Skeletal muscle cell (primary cell): ENCODE data around the gene LIX1L.
"Not testable (repeated sequence)": the region's sequence is repeated elsewhere in the genome, so short reads cannot be mapped to it uniquely, and the experiment has no call there.

Source experiments
- DNase-seq: peaks from one replicate; pipeline ENCODE4 v3.0.0-alpha.2; 2010; ENCODE audit warnings: low read depth
- H3K4me3 ChIP-seq: 2 replicates; pipeline ENCODE4 v1.5.1; 2011; ENCODE audit warnings: low read depth, mild to moderate bottlenecking, control low read depth, low read length, moderate library complexity

The LIX1L gene

GRCh38 chr1:145947551-145947950, 10.3 kb downstream of the LIX1L start:
- H3K4me3 ChIP-seq = no peak overlapping the region
- no peak for DNase-seq

- no peak overlapping the region for H3K4me3 ChIP-seq
- DNase-seq = no peak
Measured at GRCh38 chr1:145946477-145946986, 11.3 kb downstream of the LIX1L start.

GRCh38 chr1:145944532-145944931, 13.3 kb downstream of the LIX1L start:
- no peak for DNase-seq
- H3K4me3 ChIP-seq = no peak overlapping the region

- H3K4me3 ChIP-seq = no peak overlapping the region
- no peak for DNase-seq
Measured at GRCh38 chr1:145942871-145943270, 14.9 kb downstream of the LIX1L start.

- H3K4me3 ChIP-seq = no peak overlapping the region
- no peak for DNase-seq
Measured at GRCh38 chr1:145942405-145942804, 15.4 kb downstream of the LIX1L start.

DNA sequence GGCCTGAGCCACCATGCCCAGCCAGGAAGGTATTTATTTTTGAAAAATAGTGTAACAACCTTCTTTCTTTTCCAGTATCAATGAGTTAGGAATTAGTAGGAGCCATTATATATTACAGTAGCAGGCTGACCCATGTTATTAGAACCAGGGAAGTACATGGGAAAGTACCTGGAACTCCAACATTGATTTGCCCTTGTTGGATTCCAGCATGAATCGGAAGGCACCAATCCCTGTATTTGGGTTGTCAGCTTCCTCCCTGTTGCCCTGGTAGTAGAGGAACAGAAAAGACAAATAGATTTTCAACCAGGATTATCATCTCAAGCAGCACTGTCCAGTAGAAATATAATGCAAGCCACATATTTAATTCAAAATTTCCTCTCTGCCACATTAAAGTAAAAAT, 20.4 kb downstream of the LIX1L start:
- no peak overlapping the region for H3K4me3 ChIP-seq
- no peak for DNase-seq

GRCh38 chr1:145936247-145936646, 21.6 kb downstream of the LIX1L start:
- DNase-seq = no peak
- no peak overlapping the region for H3K4me3 ChIP-seq

DNA sequence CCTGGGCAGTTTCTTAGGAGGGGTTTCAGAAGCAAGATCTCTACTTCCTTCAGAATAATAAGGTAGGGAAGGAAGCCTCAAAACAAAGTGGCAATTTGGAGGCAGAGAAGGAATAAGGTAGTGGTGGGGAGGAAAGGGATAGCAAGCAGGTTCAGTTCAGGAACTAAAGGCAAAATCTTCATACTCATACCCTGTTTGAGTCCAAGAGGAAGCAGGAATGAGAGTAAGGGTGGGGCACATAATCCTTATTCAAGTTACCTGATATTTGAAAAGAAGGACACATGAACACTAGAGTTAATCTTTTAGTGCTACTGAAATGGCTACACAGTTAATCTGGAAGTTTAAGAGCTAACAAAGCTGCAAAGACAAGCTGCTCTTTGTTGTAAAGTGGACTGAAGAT, 22.1 kb downstream of the LIX1L start:
- H3K4me3 ChIP-seq = no peak overlapping the region
- DNase-seq = no peak

- not testable (repeated sequence) for H3K4me3 ChIP-seq, DNase-seq
Measured at GRCh38 chr1:145932522-145933009, 25.3 kb downstream of the LIX1L start.

GRCh38 chr1:145927916-145928643, 29.7 kb downstream of the LIX1L start:
- peak overlapping the region; percentile 89 for H3K4me3 ChIP-seq
- DNase-seq = no peak

GRCh38 chr1:145927063-145927886, 30.5 kb downstream of the LIX1L start, which contains the start of gene RBM8A:
TSS of gene RBM8A (minus strand) at chr1:145927484. CDS start at chr1:145927426, 58 bp downstream.
- DNase-seq = peak; percentile 95
- H3K4me3 ChIP-seq = peak within 1 kb of the TSS; percentile 89

DNA sequence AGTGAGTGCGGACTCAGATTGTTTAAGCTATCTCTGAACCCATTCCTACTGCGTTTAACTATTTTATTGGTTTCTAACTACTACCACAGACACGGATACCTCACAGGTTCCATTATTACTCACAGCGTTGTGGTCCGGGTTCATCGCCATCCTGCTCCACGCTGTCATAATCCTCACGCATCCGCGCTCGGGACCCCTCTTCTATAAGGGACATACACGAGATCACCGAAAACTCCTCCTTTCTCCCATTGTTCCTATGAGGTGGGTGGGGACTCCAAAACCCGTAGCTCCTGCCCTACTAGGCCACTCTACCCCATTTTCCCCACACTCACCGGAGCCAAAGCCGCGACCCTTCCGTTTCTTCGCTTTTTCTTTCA, 31.1 kb downstream of the LIX1L start:
- DNase-seq = no peak
- peak overlapping the region; percentile 89 for H3K4me3 ChIP-seq

DNA sequence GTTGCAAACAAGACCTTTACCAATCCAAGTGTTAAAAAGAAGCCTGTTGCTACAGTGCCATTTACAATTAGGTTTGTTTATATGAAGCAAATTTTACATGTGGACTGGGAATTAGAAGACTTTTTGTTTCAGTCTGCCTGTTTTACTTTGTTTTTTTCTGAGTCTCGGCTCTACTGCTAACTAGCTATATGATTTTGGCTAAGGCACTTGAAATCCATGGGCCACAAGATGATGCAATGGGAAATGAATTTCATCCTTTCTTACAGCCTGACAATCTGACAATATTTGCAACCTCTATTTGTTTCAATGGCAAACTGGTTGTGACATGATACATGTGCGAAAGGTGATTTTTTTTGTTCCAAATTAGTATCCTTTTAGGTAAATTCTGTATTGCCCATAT, 35.6 kb downstream of the LIX1L start:
- no peak for DNase-seq
- no peak overlapping the region for H3K4me3 ChIP-seq

- not testable (repeated sequence) for DNase-seq, H3K4me3 ChIP-seq
Measured at GRCh38 chr1:145920297-145920696, 37.5 kb downstream of the LIX1L start.

DNA sequence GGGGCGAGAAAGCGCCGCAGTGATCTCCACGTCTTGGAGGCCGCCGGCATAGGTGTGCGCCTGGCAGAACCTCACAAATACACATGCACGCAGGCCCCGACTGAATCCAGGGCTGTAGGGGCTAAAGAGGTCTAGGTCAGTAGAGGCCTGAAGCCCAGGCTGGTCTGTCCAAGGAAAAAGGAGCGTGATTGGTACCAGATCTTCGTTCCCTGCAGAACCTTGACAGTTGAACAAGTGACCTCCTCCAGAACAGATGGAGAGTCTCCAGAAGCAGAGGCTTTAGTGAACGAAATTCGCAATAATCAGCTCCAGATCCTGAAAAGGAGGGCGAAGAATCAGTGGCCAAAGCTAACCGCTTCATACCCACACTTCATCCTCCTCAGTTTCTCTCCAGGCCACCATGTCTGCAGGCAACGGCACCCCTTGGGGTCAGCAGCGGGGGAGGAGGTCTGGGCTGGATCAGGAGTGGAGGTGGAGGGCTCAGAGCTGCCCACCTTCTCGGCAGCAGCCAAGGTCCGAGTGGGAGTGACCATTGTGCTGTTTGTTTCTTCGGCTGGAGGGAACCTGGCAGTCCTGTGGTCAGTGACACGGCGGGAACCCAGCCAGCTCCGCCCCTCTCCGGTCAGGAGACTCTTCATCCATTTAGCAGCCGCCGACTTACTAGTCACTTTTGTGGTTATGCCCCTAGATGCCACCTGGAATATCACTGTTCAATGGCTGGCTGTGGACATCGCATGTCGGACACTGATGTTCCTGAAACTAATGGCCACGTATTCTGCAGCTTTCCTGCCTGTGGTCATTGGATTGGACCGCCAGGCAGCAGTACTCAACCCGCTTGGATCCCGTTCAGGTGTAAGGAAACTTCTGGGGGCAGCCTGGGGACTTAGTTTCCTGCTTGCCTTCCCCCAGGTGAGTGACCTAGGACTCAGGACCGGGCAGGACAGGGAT, 38.6 kb downstream of the LIX1L start:
- peak overlapping the region; percentile 96 for H3K4me3 ChIP-seq
- DNase-seq = peak; percentile 17

GRCh38 chr1:145918144-145918991, 39.4 kb downstream of the LIX1L start, which contains the start of gene PEX11B:
TSS of gene PEX11B (minus strand) at chr1:145918717. CDS start at chr1:145918688, 29 bp downstream.
- H3K4me3 ChIP-seq = peak within 1 kb of the TSS; percentile 96
- peak; percentile 54 for DNase-seq

DNA sequence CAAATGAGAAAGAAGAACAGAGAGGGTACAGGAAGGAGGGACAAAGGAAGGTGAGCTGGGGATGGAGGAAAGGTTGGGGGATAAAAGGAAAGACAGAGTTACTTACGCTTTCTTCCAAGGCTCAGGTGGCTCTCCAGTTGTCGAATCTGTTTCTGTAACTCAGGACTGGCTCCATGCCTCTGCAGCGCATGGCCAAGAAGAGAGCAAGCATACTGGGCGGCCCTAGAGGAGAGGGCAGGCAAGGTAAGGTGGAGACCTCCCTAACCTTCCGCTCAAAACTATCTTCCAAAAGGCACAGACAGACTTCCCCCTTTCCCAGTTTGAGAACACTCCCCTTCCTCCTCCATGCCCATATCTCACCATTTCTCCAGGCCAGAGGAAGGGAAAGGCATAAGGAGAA, 40.2 kb downstream of the LIX1L start:
- DNase-seq = no peak
- peak overlapping the region; percentile 96 for H3K4me3 ChIP-seq

- H3K4me3 ChIP-seq = no peak overlapping the region
- no peak for DNase-seq
Measured at GRCh38 chr1:145916745-145917144, 41.1 kb downstream of the LIX1L start.
